Measurements from ENCODE around the gene CLCNKB.
"Not testable (repeated sequence)": the region's sequence is repeated elsewhere in the genome, so short reads cannot be mapped to it uniquely, and the experiment has no call there.

The CLCNKB gene

GRCh38 chr1:16033103-16033632 lies 10.4 kb upstream of the CLCNKB start:
- DNase-seq (ENCODE audit: low spot score), result not testable (repeated sequence)

GRCh38 chr1:16036461-16036860 lies 7.1 kb upstream of the CLCNKB start:
- not testable (repeated sequence) for DNase-seq (ENCODE audit: low spot score)

GRCh38 chr1:16038620-16038912 lies 5.0 kb upstream of the CLCNKB start:
- DNase-seq (ENCODE audit: low spot score), result peak; percentile 55

- DNase-seq (ENCODE audit: low spot score), result not testable (repeated sequence)
Measured at GRCh38 chr1:16039871-16040270, 3.7 kb upstream of the CLCNKB start.

- no peak for DNase-seq (ENCODE audit: low spot score)
Measured at GRCh38 chr1:16041200-16041599, 2.4 kb upstream of the CLCNKB start.

- DNase-seq (ENCODE audit: low spot score), result no peak
Measured at GRCh38 chr1:16042096-16042495, 1.5 kb upstream of the CLCNKB start.

- not testable (repeated sequence) for DNase-seq (ENCODE audit: low spot score)
Measured at GRCh38 chr1:16042654-16043053, 928 bp upstream of the CLCNKB start.

- no peak for DNase-seq (ENCODE audit: low spot score)
Measured at GRCh38 chr1:16043950-16044349, 368 bp downstream of the CLCNKB start.

- peak; percentile 77 for DNase-seq (ENCODE audit: low spot score)
Measured at GRCh38 chr1:16046842-16047241, 3.3 kb downstream of the CLCNKB start.

GRCh38 chr1:16047791-16048475 lies 4.4 kb downstream of the CLCNKB start:
- DNase-seq (ENCODE audit: low spot score), result no peak

GRCh38 chr1:16048573-16049189 lies 5.1 kb downstream of the CLCNKB start:
- DNase-seq (ENCODE audit: low spot score), result peak; percentile 32

- DNase-seq (ENCODE audit: low spot score), result no peak
Measured at GRCh38 chr1:16050328-16050727, 6.7 kb downstream of the CLCNKB start.

GRCh38 chr1:16051039-16051438 lies 7.5 kb downstream of the CLCNKB start:
- no peak for DNase-seq (ENCODE audit: low spot score)

- not testable (repeated sequence) for DNase-seq (ENCODE audit: low spot score)
Measured at GRCh38 chr1:16051949-16052348, 8.4 kb downstream of the CLCNKB start.

- no peak for DNase-seq (ENCODE audit: low spot score)
Measured at GRCh38 chr1:16053781-16054502, 10.4 kb downstream of the CLCNKB start.

GRCh38 chr1:16054598-16055540 lies 11.3 kb downstream of the CLCNKB start:
- DNase-seq (ENCODE audit: low spot score), result no peak

- DNase-seq (ENCODE audit: low spot score), result peak; percentile 85
Measured at GRCh38 chr1:16055613-16056520, 12.3 kb downstream of the CLCNKB start.

- DNase-seq (ENCODE audit: low spot score), result not testable (repeated sequence)
Measured at GRCh38 chr1:16056521-16056912, 12.9 kb downstream of the CLCNKB start.

GRCh38 chr1:16057314-16057915 lies 13.8 kb downstream of the CLCNKB start:
- DNase-seq (ENCODE audit: low spot score), result not testable (repeated sequence)

- not testable (repeated sequence) for DNase-seq (ENCODE audit: low spot score)
Measured at GRCh38 chr1:16058394-16059120, 15.0 kb downstream of the CLCNKB start.

Measured in kidney tubule cell (primary cell).